Fibroblast of pulmonary artery (primary cell): ENCODE results near the gene PCLAF.
"Not testable (repeated sequence)": the region's sequence is repeated elsewhere in the genome, so short reads cannot be mapped to it uniquely, and the experiment has no call there.

Experiments used
- DNase-seq: peaks from one replicate; pipeline ENCODE4 v3.0.0-alpha.2; 2010; ENCODE audit warnings: low read depth
- H3K4me3 ChIP-seq: replicated peaks from 2 replicates; pipeline ENCODE4 v1.5.1; 2011; ENCODE audit warnings: low read depth, mild to moderate bottlenecking, control low read depth, low read length, moderate library complexity
- TF ChIP-seq, protein P1 (sequence below): IDR thresholded peaks from 2 replicates; pipeline ENCODE4 v1.5.1; 2011; ENCODE audit warnings: mild to moderate bottlenecking, control low read depth, low read length, inconsistent platforms; ENCODE audit errors: missing control alignments

Gene PCLAF

DNA sequence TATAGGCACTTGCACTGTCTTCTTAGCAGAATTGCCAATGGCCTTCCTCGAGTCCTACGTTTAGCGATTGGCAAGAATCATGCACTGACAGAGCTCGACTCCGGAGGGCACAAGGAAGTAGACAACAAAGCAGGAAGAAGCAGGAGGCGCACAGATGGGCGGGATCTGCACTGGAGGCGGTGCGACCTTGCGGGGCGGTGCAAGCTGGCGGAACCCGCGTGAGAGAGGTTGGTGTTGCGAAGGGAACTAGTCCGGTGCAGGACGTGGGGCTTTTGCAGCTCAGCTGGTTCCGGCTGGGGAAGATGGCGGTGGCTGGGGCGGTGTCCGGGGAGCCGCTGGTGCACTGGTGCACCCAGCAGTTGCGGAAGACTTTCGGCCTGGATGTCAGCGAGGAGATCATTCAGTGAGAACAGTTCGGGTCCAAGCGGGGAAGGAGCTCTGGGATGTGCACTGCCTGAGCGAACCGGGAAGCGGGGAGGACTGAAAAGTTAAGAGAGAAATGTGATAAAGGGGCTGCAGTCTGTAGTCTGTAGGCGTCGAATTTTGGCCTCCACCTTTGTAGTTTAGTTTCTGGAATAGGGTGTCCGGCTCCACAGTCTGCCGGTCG, 6.4 kb upstream of the PCLAF start, which contains the start of gene TRIP4:
TSS of gene TRIP4 (plus strand) at position 275 of the 607 bp plus-strand sequence. CDS start at position 303, 28 bp downstream.
- H3K4me3 ChIP-seq = peak within 1 kb of the TSS; percentile 99
- DNase-seq = peak; percentile 98
- TF ChIP-seq, protein P1, sequence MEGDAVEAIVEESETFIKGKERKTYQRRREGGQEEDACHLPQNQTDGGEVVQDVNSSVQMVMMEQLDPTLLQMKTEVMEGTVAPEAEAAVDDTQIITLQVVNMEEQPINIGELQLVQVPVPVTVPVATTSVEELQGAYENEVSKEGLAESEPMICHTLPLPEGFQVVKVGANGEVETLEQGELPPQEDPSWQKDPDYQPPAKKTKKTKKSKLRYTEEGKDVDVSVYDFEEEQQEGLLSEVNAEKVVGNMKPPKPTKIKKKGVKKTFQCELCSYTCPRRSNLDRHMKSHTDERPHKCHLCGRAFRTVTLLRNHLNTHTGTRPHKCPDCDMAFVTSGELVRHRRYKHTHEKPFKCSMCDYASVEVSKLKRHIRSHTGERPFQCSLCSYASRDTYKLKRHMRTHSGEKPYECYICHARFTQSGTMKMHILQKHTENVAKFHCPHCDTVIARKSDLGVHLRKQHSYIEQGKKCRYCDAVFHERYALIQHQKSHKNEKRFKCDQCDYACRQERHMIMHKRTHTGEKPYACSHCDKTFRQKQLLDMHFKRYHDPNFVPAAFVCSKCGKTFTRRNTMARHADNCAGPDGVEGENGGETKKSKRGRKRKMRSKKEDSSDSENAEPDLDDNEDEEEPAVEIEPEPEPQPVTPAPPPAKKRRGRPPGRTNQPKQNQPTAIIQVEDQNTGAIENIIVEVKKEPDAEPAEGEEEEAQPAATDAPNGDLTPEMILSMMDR = no peak

DNA sequence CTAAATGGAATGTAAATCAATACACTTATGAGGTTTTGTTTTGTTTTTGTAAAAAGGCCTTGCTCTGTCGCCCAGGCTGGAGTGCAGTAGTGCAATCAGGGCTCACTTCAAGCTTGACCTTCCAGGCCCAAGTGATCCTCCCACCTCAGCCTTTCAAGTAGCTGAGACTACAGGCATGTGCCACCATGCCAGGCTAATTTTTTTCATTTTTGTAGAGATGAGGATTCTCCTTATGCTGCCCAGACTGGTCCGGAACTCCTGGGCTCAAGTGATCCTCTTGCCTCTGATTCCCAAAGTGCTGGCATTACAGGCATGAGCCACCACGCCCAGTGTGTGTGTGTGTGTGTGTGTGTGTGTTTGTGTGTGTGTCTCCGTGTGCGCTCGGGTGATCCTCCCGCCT, 5.0 kb upstream of the PCLAF start:
- DNase-seq = no peak
- TF ChIP-seq, protein P1 = no peak
- no peak overlapping the region for H3K4me3 ChIP-seq

DNA sequence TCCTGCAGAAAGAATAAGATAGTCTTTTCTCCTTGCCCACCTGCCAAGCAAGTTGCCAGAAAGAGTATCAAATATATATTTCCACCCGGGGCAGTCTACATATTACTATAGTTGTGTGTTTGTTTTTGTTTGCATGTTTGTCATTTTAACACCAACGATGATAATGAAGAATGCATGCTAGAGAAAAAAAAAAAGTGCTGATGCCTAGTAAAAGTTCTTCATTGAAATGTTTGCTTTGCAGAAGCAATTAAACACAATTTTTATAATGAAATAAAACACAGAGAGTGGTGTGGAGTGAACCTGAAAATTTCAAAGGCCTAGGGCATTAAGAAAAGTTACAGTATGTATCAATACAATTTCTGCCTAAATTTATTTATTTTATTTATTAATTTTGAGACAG, 2.5 kb upstream of the PCLAF start:
- no peak for DNase-seq
- TF ChIP-seq, protein P1 = no peak
- H3K4me3 ChIP-seq = no peak overlapping the region

DNA sequence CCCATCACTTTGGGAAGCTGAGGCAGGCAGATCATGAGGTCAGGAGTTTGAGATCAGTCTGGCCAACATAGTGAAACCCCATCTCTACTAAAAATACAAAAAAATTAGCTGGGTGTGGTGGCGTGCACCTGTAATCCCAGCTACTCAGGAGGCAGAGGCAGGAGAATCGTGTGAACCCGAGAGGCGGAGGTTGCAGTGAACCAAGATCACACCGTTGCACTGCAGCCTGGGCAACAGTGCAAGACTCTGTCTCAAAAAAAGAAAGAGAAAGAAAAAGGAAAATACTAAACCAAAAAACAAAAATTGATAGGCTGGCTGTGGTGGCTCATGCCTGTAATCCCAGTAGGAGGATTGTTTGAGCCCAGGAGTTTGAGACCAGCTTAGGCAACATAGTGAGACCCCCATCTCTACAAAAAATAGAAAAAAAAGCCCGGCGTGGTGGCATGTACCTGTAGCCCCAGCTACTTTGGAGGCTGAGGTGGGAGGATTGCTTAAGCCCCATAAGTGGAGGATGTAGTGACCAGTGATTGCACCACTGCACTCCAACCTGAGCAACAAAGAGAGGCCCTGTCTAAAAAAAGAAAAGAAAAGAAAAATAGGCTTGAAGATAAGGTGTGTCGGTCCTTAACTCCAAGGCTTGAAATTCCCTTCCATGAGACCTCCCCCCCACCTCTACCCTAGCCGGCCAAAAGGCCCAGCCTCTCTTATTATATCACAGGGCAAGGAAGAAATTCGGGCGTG, 941 bp downstream of the PCLAF start:
- H3K4me3 ChIP-seq = peak overlapping the region; percentile 77

DNA sequence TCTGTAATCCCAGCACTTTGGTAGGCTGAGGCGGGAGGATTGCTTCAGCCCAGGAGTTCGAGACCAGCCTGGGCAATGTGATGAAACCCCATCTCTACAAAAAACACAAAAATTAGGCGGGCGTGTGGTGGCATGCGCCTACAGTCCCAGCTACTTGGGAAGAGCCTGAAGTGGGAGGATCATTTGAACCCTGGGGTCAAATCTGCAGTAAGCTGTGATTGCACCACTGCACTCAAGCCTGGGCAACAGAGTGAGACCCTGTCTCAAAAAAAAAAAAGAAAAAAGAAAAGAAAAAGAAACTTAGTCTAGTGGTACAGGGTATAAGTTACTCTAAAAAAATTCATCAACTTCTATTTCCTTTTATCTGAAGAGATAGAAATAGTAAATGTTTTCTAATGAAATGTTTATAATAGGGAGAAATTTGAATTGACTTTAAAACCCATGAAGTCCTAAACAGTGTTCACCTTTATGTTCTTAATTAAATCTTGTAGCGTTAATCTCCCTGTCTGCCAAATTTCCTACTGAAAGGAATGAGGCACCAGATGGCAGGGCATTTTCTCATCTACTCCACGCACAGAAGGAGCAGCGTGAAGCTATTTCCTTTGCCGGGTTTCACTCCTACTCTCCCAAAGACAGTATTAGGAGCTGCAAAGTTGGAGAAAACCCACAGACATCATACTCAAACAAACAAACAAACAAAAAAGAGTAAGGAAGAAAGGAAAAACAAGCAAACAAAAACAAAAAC, 1.9 kb downstream of the PCLAF start:
- TF ChIP-seq, protein P1 = no peak
- H3K4me3 ChIP-seq = no peak overlapping the region
- no peak for DNase-seq

More for the DNA sequence above, 941 bp downstream of the PCLAF start:
- not testable (repeated sequence) for DNase-seq

DNA sequence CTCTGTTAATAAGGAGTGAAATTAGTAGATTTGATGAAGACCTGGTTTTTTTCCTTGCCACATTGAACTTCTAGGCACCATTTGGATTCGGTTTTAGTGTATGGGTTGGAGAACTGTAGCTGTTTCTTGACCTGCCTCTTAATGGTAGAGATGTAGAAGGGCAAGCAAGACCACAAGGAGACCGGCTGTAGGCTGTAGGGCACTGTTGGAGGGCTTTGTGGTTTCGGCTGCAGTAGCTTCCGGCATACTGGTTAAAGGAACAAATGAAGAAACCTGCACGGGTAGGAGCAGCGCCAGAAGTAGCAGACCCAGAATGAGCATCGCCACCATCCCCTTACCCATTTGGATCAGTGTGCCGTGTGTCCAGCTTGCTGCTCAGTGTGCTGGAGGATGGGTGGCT, 7.9 kb downstream of the PCLAF start:
- DNase-seq = no peak
- H3K4me3 ChIP-seq = no peak overlapping the region

DNA sequence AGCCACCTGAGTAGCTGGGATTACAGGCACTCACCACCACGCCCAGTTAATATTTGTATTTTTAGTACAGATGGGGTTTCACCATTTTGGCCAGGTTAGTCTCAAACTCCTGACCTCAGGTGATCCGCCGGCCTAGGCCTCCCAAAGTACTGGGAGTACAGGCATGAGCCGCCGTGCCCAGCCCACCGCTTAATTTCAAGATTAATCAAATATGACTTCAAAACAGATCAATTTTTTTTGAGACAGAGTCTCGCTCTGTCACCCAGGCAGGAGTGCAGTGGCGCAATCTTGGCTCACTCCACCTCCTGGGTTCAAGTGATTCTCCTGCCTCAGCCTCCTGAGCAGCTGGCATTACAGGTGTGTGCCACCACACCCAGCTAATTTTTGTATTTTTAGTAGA, 9.9 kb downstream of the PCLAF start:
- not testable (repeated sequence) for DNase-seq, H3K4me3 ChIP-seq

More for the DNA sequence above, 7.9 kb downstream of the PCLAF start:
- TF ChIP-seq, protein P1 = no peak
